K562 (cell line): ENCODE data around the gene CNTFR. TPM values are rescaled to one million over a fixed set of nuclear protein-coding genes. Genes with fewer than 3 reads are reported as not detected.

Experiments used
- ELF1 ChIP-seq: fragments of 200-800 bp; sonication (Bioruptor generic); IDR thresholded peaks from 2 replicates; pipeline ENCODE4 v1.6.1; 2016; ENCODE audit warnings: missing genetic modification characterization, missing compliant biosample characterization
- ERF ChIP-seq: fragments of 450-650 bp; formaldehyde crosslinking; IDR thresholded peaks from 2 replicates; pipeline ENCODE4 v1.4.0; 2020; ENCODE audit warnings: mild to moderate bottlenecking, mixed read lengths
- FIP1L1 ChIP-seq: fragments of 200-400 bp; formaldehyde crosslinking; IDR thresholded peaks from 2 replicates; pipeline ENCODE4 v1.6.1; 2018; ENCODE audit warnings: mild to moderate bottlenecking, low read depth, low read length; ENCODE audit not compliant: poor library complexity, severe bottlenecking
- PURB ChIP-seq: sonication (generic); formaldehyde crosslinking; IDR thresholded peaks from 2 replicates; pipeline ENCODE4 v1.9.0; 2021; ENCODE audit warnings: low read depth, mild to moderate bottlenecking, missing genetic modification reagents
- SMAD2 ChIP-seq: fragments of 150-350 bp; IDR thresholded peaks from 2 replicates; pipeline ENCODE4 v1.6.1; 2014; ENCODE audit warnings: low read depth, mild to moderate bottlenecking, low read length
- SNAPC5 ChIP-seq: fragments of 250-450 bp; sonication (Bioruptor Pico); IDR thresholded peaks from 2 replicates; pipeline ENCODE4 v1.8.0; 2021; ENCODE audit warnings: moderate library complexity, mild to moderate bottlenecking, inconsistent platforms
- ZKSCAN8 ChIP-seq: fragments of 200-800 bp; sonication (Bioruptor generic); IDR thresholded peaks from 2 replicates; pipeline ENCODE4 v1.6.1; 2016; ENCODE audit warnings: missing genetic modification characterization, missing compliant biosample characterization
- polyA plus RNA-seq, 8 experiments: library from polyadenylated mRNA; depleted of rRNA in 4 of 8; stranded (reverse) in 5 of 8; unstranded in 3 of 8; fragments of >200 nt; fragmentation: Nextera tagmentation in 2 of 8; fragmentation: Illumina TruSeq in 1 of 8; extraction: Ambion mirVana in 2 of 8; extraction: Trizol in 1 of 8; gene quantifications; 2 replicates each; pipeline versions ENCODE4 v1.2.1 to v1.2.3, GENCODE V29; 2011 to 2014; ENCODE audit warnings: inconsistent platforms in 1 of 8, missing spikeins in 1 of 8
- total RNA-seq, 7 experiments: library from RNA; depleted of rRNA in 6 of 7; stranded (reverse); fragments of >200 nt in 6 of 7; fragmentation: Illumina TruSeq in 2 of 7; extraction: Trizol in 2 of 7; gene quantifications; 2 replicates each; pipeline versions ENCODE4 v1.2.1 to v1.2.3, GENCODE V29; 2011 to 2021; ENCODE audit warnings: low replicate concordance in 1 of 7
- TF ChIP-seq, protein P1 (sequence below): fragments of 450-650 bp; IDR thresholded peaks from 2 replicates; pipeline ENCODE4 v1.6.1; 2018; ENCODE audit not compliant: partially characterized antibody
- TF ChIP-seq, protein P2 (sequence below), 2 experiments: fragments of 450-650 bp; formaldehyde crosslinking in 1 of 2; IDR thresholded peaks; 2 replicates each; pipeline versions ENCODE4 v1.4.0 to v1.6.1; 2014 to 2020; ENCODE audit warnings: mild to moderate bottlenecking in 2 of 2, borderline replicate concordance in 1 of 2, low read depth in 1 of 2

The CNTFR gene
- total and polyA plus RNA-seq, 9 of the 15 experiments (the other 6 are each of a cell fraction or from before 2014, with no cell fraction given), result not detected

GRCh38 chr9:34600908-34601307 is 11.4 kb upstream of the CNTFR start (continued):
- no peak for TF ChIP-seq FIP1L1
- no peak for TF ChIP-seq ERF (CRISPR knock-in tag)
- no peak for TF ChIP-seq PURB (CRISPR knock-in tag)
- TF ChIP-seq, protein P1, sequence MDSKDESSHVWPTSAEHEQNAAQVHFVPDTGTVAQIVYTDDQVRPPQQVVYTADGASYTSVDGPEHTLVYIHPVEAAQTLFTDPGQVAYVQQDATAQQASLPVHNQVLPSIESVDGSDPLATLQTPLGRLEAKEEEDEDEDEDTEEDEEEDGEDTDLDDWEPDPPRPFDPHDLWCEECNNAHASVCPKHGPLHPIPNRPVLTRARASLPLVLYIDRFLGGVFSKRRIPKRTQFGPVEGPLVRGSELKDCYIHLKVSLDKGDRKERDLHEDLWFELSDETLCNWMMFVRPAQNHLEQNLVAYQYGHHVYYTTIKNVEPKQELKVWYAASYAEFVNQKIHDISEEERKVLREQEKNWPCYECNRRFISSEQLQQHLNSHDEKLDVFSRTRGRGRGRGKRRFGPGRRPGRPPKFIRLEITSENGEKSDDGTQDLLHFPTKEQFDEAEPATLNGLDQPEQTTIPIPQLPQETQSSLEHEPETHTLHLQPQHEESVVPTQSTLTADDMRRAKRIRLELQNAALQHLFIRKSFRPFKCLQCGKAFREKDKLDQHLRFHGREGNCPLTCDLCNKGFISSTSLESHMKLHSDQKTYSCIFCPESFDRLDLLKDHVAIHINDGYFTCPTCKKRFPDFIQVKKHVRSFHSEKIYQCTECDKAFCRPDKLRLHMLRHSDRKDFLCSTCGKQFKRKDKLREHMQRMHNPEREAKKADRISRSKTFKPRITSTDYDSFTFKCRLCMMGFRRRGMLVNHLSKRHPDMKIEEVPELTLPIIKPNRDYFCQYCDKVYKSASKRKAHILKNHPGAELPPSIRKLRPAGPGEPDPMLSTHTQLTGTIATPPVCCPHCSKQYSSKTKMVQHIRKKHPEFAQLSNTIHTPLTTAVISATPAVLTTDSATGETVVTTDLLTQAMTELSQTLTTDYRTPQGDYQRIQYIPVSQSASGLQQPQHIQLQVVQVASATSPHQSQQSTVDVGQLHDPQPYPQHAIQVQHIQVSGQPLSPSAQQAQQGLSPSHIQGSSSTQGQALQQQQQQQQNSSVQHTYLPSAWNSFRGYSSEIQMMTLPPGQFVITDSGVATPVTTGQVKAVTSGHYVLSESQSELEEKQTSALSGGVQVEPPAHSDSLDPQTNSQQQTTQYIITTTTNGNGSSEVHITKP, result no peak
- no peak for TF ChIP-seq ZKSCAN8 (CRISPR knock-in tag)
- TF ChIP-seq ELF1, result no peak
- TF ChIP-seq, protein P2, sequence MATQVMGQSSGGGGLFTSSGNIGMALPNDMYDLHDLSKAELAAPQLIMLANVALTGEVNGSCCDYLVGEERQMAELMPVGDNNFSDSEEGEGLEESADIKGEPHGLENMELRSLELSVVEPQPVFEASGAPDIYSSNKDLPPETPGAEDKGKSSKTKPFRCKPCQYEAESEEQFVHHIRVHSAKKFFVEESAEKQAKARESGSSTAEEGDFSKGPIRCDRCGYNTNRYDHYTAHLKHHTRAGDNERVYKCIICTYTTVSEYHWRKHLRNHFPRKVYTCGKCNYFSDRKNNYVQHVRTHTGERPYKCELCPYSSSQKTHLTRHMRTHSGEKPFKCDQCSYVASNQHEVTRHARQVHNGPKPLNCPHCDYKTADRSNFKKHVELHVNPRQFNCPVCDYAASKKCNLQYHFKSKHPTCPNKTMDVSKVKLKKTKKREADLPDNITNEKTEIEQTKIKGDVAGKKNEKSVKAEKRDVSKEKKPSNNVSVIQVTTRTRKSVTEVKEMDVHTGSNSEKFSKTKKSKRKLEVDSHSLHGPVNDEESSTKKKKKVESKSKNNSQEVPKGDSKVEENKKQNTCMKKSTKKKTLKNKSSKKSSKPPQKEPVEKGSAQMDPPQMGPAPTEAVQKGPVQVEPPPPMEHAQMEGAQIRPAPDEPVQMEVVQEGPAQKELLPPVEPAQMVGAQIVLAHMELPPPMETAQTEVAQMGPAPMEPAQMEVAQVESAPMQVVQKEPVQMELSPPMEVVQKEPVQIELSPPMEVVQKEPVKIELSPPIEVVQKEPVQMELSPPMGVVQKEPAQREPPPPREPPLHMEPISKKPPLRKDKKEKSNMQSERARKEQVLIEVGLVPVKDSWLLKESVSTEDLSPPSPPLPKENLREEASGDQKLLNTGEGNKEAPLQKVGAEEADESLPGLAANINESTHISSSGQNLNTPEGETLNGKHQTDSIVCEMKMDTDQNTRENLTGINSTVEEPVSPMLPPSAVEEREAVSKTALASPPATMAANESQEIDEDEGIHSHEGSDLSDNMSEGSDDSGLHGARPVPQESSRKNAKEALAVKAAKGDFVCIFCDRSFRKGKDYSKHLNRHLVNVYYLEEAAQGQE (IDR thresholded peaks at IDR 0.05; ENCODE audit: borderline replicate concordance), result no peak
- TF ChIP-seq, protein P2 (CRISPR knock-in tag; IDR thresholded peaks at IDR 0.05; ENCODE audit: low read depth), result no peak
- no peak for TF ChIP-seq SMAD2
- TF ChIP-seq SNAPC5, result no peak
